ENCODE data around the gene FGF8. TPM values are rescaled to one million over a fixed set of nuclear protein-coding genes. Genes with fewer than 3 reads are reported as not detected.

FGF8 gene
- total RNA-seq, 1 experiment from 2014 or later = not detected

GRCh38 chr10:101736666-101737065 lies 39.2 kb downstream of the FGF8 start:
- no peak for TF ChIP-seq CTCF (conservative IDR thresholded peaks at IDR 0.05)
- no peak for TF ChIP-seq EZH2 (IDR thresholded peaks at IDR 0.05; ENCODE audit: low read depth)
- DNase-seq = no peak
- ChIA-PET CTCF (no interaction called here), POLR2A (ENCODE audit: unreplicated experiment) (no interaction called here)
- no peak overlapping the region for H2AFZ ChIP-seq
- H3K36me3 ChIP-seq (ENCODE audit: low read depth) = no peaks in the 10 kb centered on the region
- H3K4me3 ChIP-seq = no peak overlapping the region
- H3K27ac ChIP-seq = no peak overlapping the region
- BruUV-seq (replicated peaks) = no TSS peak
- H3K4me2 ChIP-seq = no peak overlapping the region
- no peaks in the 10 kb centered on the region for H3K79me2 ChIP-seq (ENCODE audit: low read depth)
- H3K27me3 ChIP-seq (ENCODE audit: insufficient read depth, low read depth) = no peaks in the 10 kb centered on the region
- H4K20me1 ChIP-seq (ENCODE audit: insufficient read depth) = no peaks in the 10 kb centered on the region
- no peaks in the 10 kb centered on the region for H3K9me2 ChIP-seq (ENCODE audit: insufficient read depth)
- H3F3A ChIP-seq (ENCODE audit: insufficient read depth, low read depth) = no peaks in the 10 kb centered on the region
- H3K4me1 ChIP-seq (replicated peaks; ENCODE audit: insufficient read depth) = no peaks in the 10 kb centered on the region
- no peaks in the 10 kb centered on the region for H3K9me3 ChIP-seq (ENCODE audit: insufficient read depth, low read depth)
- intact Hi-C loops (cut with micrococcal nuclease; ENCODE audit: unreplicated experiment) = no loop called here

- CTCF ChIA-PET = no interaction called here
- Histone ChIP-seq H3K4me2 (no peak overlapping the region), H3K9me2 (ENCODE audit: insufficient read depth) (no peaks in the 10 kb centered on the region), H3K36me3 (ENCODE audit: low read depth) (no peaks in the 10 kb centered on the region), H3K27ac (no peak overlapping the region), H4K20me1 (ENCODE audit: insufficient read depth) (no peaks in the 10 kb centered on the region), H2AFZ (no peak overlapping the region), H3K4me1 (replicated peaks; ENCODE audit: insufficient read depth) (no peaks in the 10 kb centered on the region), H3F3A (ENCODE audit: insufficient read depth, low read depth) (no peaks in the 10 kb centered on the region), H3K27me3 (ENCODE audit: insufficient read depth, low read depth) (no peaks in the 10 kb centered on the region), H3K79me2 (ENCODE audit: low read depth) (no peaks in the 10 kb centered on the region), H3K4me3 (no peak overlapping the region), H3K9me3 (ENCODE audit: insufficient read depth, low read depth) (no peaks in the 10 kb centered on the region)
- no peak for DNase-seq
- intact Hi-C loops (cut with micrococcal nuclease; ENCODE audit: unreplicated experiment) = no loop called here
- BruUV-seq (replicated peaks) = no TSS peak
- POLR2A ChIA-PET (ENCODE audit: unreplicated experiment) = no interaction called here
- TF ChIP-seq EZH2 (IDR thresholded peaks at IDR 0.05; ENCODE audit: low read depth) (no peak), CTCF (conservative IDR thresholded peaks at IDR 0.05) (no peak)
Observed at GRCh38 chr10:101732096-101732495, 43.8 kb downstream of the FGF8 start.

- no peak overlapping the region for H2AFZ ChIP-seq
- no peak for DNase-seq
- H3K4me1 ChIP-seq (replicated peaks; ENCODE audit: insufficient read depth) = no peaks in the 10 kb centered on the region
- H4K20me1 ChIP-seq (ENCODE audit: insufficient read depth) = no peaks in the 10 kb centered on the region
- H3K9me2 ChIP-seq (ENCODE audit: insufficient read depth) = no peaks in the 10 kb centered on the region
- TF ChIP-seq EZH2 (IDR thresholded peaks at IDR 0.05; ENCODE audit: low read depth) = no peak
- TF ChIP-seq CTCF (conservative IDR thresholded peaks at IDR 0.05) = no peak
- H3K36me3 ChIP-seq (ENCODE audit: low read depth) = no peaks in the 10 kb centered on the region
- no peaks in the 10 kb centered on the region for H3K9me3 ChIP-seq (ENCODE audit: insufficient read depth, low read depth)
- ChIA-PET POLR2A (ENCODE audit: unreplicated experiment) (no interaction called here), CTCF (no interaction called here)
- no peaks in the 10 kb centered on the region for H3K79me2 ChIP-seq (ENCODE audit: low read depth)
- H3K4me2 ChIP-seq = no peak overlapping the region
- no peaks in the 10 kb centered on the region for H3F3A ChIP-seq (ENCODE audit: insufficient read depth, low read depth)
- BruUV-seq (replicated peaks) = no TSS peak
- H3K27me3 ChIP-seq (ENCODE audit: insufficient read depth, low read depth) = no peaks in the 10 kb centered on the region
- no peak overlapping the region for H3K4me3 ChIP-seq
- H3K27ac ChIP-seq = no peak overlapping the region
- intact Hi-C loops (cut with micrococcal nuclease; ENCODE audit: unreplicated experiment) = no loop called here
Observed at GRCh38 chr10:101726115-101726387, 49.9 kb downstream of the FGF8 start.
